A673 (cell line): Measurements from ENCODE around the gene WEE2.

ENCODE experiments used
- EZH2 ChIP-seq: fragments of 200-600 bp; sonication (generic); IDR thresholded peaks from 2 replicates; pipeline ENCODE4 v1.6.1; 2017; ENCODE audit warnings: borderline replicate concordance, low read depth, mild to moderate bottlenecking, mixed read lengths, antibody characterized with exemption, low read length; ENCODE audit not compliant: poor library complexity, severe bottlenecking
- TF ChIP-seq, protein P1 (sequence below): fragments of 300-800, 200-600 bp; sonication (generic); conservative IDR thresholded peaks from 2 replicates; pipeline ENCODE4 v1.5.1; 2017; ENCODE audit warnings: low read depth, mild to moderate bottlenecking, antibody characterized with exemption, low read length, moderate library complexity, mixed read lengths

DNA sequence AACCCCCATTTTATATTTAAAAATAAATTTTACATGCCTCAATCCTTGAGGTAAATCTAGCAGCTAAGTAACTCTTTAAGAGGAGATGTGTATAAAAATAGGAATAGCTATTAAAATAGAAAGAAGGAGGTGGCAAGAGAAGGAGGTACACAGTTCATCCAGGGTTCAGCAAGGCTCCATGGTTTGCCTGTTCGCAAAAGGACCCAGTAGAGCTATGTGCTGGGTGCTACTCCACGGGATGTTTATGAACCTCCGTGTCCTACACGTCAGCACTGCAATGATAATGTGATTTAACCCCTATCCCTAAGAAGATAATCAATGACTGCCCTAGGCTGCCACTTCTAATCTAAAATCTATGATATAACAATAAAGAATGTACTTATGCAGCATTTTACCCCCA is 5.3 kb upstream of the WEE2 start:
- TF ChIP-seq, protein P1, sequence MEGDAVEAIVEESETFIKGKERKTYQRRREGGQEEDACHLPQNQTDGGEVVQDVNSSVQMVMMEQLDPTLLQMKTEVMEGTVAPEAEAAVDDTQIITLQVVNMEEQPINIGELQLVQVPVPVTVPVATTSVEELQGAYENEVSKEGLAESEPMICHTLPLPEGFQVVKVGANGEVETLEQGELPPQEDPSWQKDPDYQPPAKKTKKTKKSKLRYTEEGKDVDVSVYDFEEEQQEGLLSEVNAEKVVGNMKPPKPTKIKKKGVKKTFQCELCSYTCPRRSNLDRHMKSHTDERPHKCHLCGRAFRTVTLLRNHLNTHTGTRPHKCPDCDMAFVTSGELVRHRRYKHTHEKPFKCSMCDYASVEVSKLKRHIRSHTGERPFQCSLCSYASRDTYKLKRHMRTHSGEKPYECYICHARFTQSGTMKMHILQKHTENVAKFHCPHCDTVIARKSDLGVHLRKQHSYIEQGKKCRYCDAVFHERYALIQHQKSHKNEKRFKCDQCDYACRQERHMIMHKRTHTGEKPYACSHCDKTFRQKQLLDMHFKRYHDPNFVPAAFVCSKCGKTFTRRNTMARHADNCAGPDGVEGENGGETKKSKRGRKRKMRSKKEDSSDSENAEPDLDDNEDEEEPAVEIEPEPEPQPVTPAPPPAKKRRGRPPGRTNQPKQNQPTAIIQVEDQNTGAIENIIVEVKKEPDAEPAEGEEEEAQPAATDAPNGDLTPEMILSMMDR: no peak
- no peak for TF ChIP-seq EZH2
